ENCODE data around the gene TAF13. TPM values are rescaled to one million over a fixed set of nuclear protein-coding genes. Genes with fewer than 3 reads are reported as not detected.

Gene TAF13
- total and polyA plus RNA-seq, 9 of the 15 experiments (the other 6 are each of a cell fraction or from before 2014, with no cell fraction given): 14.9 to 77.2 (median 38.7) TPM

- H3K36me3 ChIP-seq (ENCODE audit: control insufficient read depth, insufficient read depth, low read length): no peaks in the 10 kb centered on the region
- H3K4me1 ChIP-seq (replicated peaks in 1 of 2; ENCODE audit: control insufficient read depth in 2 of 2, insufficient read depth in 2 of 2, low read length in 2 of 2): peaks cover 10 to 20% of the 10 kb centered on the region in 2 experiments; a peak in 4 of 5 replicates
- POLR2A ChIA-PET: interaction anchor here (0.8 to 5.8 kb wide), 3 partner anchors 9 to 16 kb away, joined by 3 to 65 read pairs (median 4); no protein-coding TSS in a partner anchor
- H3K9ac ChIP-seq (ENCODE audit: insufficient read depth in 1 of 2, low read depth in 2 of 2, low read length in 2 of 2): peak within 1 kb of the TSS in 1 of 2 experiments; percentile 80; a peak in 1 of 4 replicates
- no peaks in the 10 kb centered on the region for H3K9me3 ChIP-seq (replicated peaks; ENCODE audit: control insufficient read depth, insufficient read depth, low read depth, low read length)
- peaks cover 0 to 6% of the 10 kb centered on the region in 2 experiments; a peak in 1 of 5 replicates for H3K27me3 ChIP-seq (ENCODE audit: control insufficient read depth in 2 of 2, insufficient read depth in 2 of 2, low read length in 2 of 2)
- no peaks in the 10 kb centered on the region; the same call in 1 of the 2 replicates for H4K20me1 ChIP-seq (replicated peaks; ENCODE audit: control insufficient read depth, insufficient read depth, low read length)
- intact Hi-C loops (cut with micrococcal nuclease): loop anchor here (2.0 to 10.0 kb wide), 8 partner anchors 71 to 1329 kb away; partner anchors contain the start of genes CLCC1, GPR61 and WDR47
- FAIRE-seq (no peak), DNase-seq (ENCODE audit: extremely low read depth in 1 of 4, low spot score in 3 of 4) (no peak), ATAC-seq (no peak)
- CTCF ChIA-PET (ENCODE audit: low intra/inter-chr PET ratio): interaction anchor here (0.6 kb wide), 1 partner anchor 215 kb away, joined by 3 read pairs; no protein-coding TSS in a partner anchor
- no peaks in the 10 kb centered on the region for H3K79me2 ChIP-seq (ENCODE audit: control insufficient read depth, insufficient read depth, low read length)
- in situ Hi-C loops (cut with MboI): loop anchor here (5.0 kb wide), 1 partner anchor 286 kb away; no protein-coding TSS in a partner anchor
- TF ChIP-seq RFX1 (IDR thresholded peaks at IDR 0.05) (peak; percentile 43; the same call in 1 of the 2 replicates), GTF3C2 (IDR thresholded peaks at IDR 0.05; ENCODE audit: borderline replicate concordance, extremely low read depth, insufficient read length) (no peak), ZNF232 (CRISPR knock-in tag; IDR thresholded peaks at IDR 0.05) (no peak), ZBTB33 (CRISPR knock-in tag; IDR thresholded peaks at IDR 0.05) (peak; percentile 70)
- no peak within 1 kb of the TSS for H3K27ac ChIP-seq (ENCODE audit: extremely low read depth, low read depth, low read length)
- H3K9me1 ChIP-seq (ENCODE audit: control insufficient read depth, insufficient read depth, low read length): no peaks in the 10 kb centered on the region
- no peak within 1 kb of the TSS for H3K4me3 ChIP-seq
- peak within 1 kb of the TSS; percentile 71 for H3K4me2 ChIP-seq (ENCODE audit: insufficient read depth, low read length)
- BruUV-seq (replicated peaks): no TSS peak
- 71% methylated on average over 46 of the region's 56 CpGs for WGBS (ENCODE audit: insufficient coverage, low coverage, missing lambda C conversion rate)
- H2AFZ ChIP-seq (ENCODE audit: low read depth, low read length): peak within 1 kb of the TSS; percentile 84; the same call in 1 of the 2 replicates
Observed at GRCh38 chr1:109113590-109114341, 38.0 kb upstream of the TAF13 start, which contains the start of gene ELAPOR1. Gene ELAPOR1 (plus strand): TSS chr1:109114115. CDS start chr1:109114184, 69 bp downstream.
